Stimulated activated CD4-positive, alpha-beta T cell treated with anti-CD3 and anti-CD28 coated beads, Interleukin-15, amount 100 ng/mL, for 24 hours (primary cell): ENCODE measurements around the gene MAP3K14.

Experiments used
- DNase-seq: peaks from one replicate; pipeline ENCODE4 v3.0.0-alpha.2; 2020

The MAP3K14 gene

DNA sequence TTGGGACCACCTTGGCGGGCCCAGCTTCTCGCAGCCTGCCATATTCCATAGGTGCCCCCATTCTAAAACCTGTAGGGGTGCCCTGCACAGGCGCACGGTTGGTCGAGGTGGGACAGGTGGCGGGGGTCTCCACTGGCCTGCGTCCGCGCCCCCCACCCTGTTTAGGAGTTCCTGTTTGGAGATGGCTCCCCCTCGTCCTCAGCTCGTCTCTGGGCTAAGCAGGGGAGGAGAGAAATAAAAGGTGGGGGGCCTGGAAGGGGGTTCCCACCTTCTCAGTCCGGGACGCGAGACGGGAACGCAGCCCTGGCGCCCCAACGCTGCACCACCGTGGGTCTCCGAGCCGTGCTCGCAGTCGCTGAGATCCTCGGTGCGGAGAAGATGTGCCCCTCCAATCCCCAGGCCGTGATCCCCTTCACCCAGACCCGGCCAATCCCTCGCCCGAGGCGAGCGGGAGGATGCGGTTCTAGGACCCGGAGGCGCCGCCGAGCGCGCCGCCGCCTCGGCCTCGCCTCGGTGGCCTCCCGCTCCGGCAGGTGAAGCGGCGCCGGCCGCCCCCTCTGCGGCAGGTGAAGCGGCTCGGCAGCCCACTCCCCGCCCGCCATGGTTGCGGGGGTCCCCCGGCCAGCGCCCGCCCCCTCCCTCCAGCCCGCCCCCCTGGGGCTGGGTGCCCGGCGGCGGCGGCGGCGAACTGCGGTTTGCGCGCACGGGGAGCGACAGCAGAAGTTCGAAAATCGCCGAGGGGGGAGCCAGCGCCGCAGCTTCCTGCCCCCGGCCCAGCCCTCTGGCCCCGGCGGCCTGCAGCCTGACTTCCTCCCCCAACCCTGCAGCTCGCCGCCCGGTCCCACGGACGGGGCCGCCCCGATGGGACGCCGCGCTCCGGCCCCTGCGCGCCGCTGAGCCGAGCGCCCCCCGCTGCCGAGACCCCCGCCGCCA lies 95.5 kb downstream of the MAP3K14 start, which contains the start of gene FMNL1:
Gene FMNL1 (plus strand): TSS at position 805 of the 933 bp plus-strand sequence. CDS start 240 bp downstream, outside the sequence.
- DNase-seq = peak; percentile 76

DNA sequence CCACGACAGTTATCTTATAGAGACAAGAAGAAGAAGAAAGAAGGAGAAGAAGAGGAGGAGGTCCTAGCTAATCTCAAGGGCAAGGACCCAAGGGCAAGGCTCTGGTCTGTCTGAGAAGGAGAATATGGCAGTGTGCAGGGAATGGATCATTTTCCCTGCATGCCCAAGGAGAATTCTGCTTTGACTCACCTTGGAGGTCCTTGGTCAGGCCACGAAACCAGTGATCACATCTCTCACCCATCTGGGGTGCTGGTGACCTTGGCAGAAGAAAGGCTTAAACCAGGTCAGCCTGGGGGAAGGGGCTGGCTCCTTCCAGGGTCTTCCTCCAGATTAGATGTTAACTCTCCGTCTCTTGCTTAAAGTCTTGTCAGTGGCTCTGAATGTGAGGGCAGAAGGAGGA lies 96.7 kb downstream of the MAP3K14 start:
- no peak for DNase-seq

DNA sequence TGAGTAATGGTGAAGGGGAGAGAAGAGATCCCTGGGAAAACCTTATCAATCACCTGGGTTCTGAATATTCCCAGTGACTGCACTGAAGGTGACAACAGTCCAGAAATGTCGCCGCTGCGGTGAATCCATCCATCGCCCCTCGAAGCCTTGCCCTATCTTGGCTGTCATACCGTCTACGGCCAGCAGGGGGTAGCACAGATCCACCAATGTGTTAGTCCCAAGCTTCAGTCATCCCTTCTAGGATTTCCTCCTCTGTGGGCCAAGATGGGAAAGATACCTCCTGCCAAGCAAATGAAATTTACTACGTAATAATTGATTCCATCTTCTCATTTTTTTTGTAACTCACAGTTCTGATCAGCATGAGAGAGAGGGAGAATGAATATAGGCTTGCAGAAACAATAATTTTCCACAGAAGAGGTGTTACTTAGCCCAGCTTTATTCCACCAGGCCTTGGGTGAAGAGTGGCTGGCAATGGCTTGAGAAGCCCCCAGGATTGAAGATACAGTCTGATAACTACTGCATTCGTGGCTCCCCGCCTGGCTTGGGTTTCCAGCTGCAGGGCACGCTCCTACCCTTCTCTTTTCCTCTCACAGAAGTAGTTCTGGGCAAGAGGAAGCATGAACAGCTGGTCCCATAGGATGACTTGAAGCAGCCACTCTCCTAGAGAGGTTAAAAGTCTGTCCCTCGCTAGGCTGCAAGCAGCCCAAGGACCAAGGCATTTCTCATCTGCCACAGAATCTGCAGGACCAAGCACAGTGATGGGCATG lies 97.7 kb downstream of the MAP3K14 start:
- peak; percentile 90 for DNase-seq
